Upper lobe of left lung (tissue), 4 donors: ENCODE data around the gene FOXL3.

Source experiments
- EP300 ChIP-seq, 4 donors: sonication (generic); formaldehyde crosslinking; IDR thresholded peaks; one replicate each; pipeline ENCODE4 v1.5.1; 2017; ENCODE audit warnings: antibody characterized with exemption in 4 of 4, control low read depth in 2 of 4
- POLR2A ChIP-seq, 4 donors: fragments of 450-650 bp; IDR thresholded peaks; one replicate each; pipeline ENCODE4 v1.5.1; 2016 to 2017; ENCODE audit warnings: antibody characterized with exemption in 4 of 4, mild to moderate bottlenecking in 2 of 4
- POLR2AphosphoS5 ChIP-seq, 2 donors: sonication (generic); formaldehyde crosslinking; IDR thresholded peaks; one replicate each; pipeline ENCODE4 v1.5.1; 2017; ENCODE audit warnings: antibody characterized with exemption in 2 of 2
- TF ChIP-seq, protein P1 (sequence below), 6 experiments: fragments of 450-650 bp in 4 of 6; fragments of 200-600 bp in 2 of 6; sonication (generic) in 2 of 6; IDR thresholded peaks; one replicate each; pipeline ENCODE4 v1.5.1; 2016 to 2019; ENCODE audit warnings: antibody characterized with exemption in 6 of 6

DNA sequence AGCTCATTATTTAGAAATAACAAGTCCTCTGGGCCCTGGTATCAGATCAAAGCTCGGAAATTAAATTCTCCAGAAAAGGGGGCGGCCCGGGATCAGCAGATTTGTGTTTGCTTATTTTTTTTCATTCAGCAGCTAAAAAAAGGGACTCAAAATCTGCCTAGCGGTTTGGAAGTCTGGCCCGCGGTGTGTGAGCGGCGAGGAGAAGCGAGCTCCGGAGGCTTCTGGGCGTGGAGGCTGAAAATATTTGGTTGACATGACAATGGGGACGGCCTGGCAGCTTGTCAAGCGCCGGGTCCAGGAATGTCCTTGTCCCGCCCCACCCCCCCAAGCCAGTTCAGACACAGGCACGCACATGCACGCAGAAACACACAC lies 43.4 kb downstream of the FOXL3 start:
- TF ChIP-seq POLR2A (IDR thresholded peaks at IDR 0.05) (no peak), EP300 (IDR thresholded peaks at IDR 0.05) (no peak), POLR2AphosphoS5 (IDR thresholded peaks at IDR 0.05) (no peak)
- TF ChIP-seq, protein P1, sequence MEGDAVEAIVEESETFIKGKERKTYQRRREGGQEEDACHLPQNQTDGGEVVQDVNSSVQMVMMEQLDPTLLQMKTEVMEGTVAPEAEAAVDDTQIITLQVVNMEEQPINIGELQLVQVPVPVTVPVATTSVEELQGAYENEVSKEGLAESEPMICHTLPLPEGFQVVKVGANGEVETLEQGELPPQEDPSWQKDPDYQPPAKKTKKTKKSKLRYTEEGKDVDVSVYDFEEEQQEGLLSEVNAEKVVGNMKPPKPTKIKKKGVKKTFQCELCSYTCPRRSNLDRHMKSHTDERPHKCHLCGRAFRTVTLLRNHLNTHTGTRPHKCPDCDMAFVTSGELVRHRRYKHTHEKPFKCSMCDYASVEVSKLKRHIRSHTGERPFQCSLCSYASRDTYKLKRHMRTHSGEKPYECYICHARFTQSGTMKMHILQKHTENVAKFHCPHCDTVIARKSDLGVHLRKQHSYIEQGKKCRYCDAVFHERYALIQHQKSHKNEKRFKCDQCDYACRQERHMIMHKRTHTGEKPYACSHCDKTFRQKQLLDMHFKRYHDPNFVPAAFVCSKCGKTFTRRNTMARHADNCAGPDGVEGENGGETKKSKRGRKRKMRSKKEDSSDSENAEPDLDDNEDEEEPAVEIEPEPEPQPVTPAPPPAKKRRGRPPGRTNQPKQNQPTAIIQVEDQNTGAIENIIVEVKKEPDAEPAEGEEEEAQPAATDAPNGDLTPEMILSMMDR (IDR thresholded peaks at IDR 0.05) = no peak
